Measurements from ENCODE around the gene HHIPL2.

DNA sequence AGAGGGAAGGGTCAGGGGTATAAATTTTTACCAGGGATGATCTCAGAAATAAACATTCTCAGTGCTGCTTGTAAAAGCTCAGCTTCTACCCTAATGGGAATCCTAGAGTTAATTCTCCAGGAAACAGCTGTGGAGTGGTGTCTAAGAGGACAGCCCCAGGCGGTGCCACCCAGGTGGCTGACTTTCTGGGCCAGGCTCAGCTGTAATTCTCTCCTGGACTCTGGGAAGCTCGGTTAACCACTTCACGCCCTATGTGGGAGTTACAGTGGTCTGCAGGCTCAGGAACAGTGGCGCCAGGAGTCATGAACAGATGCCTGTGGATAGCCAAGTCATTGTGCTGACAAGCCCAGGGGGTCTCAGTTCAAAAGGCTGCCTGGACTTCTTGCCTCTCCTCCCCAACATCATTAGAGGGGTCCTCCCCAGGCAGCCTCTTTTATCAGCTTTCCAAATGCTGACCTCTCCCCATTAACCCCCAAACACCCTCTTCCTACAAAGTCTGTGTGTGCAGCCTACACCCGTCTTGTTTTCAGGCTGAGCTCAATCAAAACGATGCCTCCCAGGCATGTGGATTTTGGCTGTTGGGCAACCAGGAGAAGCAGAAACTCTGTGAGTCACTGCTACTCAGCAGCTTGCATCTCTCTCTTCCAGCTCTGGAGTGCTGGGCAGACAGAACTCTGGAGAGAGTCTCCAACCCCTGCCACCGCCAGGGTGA lies 1.2 kb downstream of the HHIPL2 start:
- no peak for TF ChIP-seq POLR2AphosphoS5 (IDR thresholded peaks at IDR 0.05; ENCODE audit: low read depth)
- TF ChIP-seq, protein P1, sequence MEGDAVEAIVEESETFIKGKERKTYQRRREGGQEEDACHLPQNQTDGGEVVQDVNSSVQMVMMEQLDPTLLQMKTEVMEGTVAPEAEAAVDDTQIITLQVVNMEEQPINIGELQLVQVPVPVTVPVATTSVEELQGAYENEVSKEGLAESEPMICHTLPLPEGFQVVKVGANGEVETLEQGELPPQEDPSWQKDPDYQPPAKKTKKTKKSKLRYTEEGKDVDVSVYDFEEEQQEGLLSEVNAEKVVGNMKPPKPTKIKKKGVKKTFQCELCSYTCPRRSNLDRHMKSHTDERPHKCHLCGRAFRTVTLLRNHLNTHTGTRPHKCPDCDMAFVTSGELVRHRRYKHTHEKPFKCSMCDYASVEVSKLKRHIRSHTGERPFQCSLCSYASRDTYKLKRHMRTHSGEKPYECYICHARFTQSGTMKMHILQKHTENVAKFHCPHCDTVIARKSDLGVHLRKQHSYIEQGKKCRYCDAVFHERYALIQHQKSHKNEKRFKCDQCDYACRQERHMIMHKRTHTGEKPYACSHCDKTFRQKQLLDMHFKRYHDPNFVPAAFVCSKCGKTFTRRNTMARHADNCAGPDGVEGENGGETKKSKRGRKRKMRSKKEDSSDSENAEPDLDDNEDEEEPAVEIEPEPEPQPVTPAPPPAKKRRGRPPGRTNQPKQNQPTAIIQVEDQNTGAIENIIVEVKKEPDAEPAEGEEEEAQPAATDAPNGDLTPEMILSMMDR (conservative IDR thresholded peaks at IDR 0.05; ENCODE audit: low read depth in 2 of 2): no peak
- no peak for TF ChIP-seq EZH2 (IDR thresholded peaks at IDR 0.05; ENCODE audit: low read depth, unreplicated experiment)
- no peak for TF ChIP-seq JUNB (IDR thresholded peaks at IDR 0.05; ENCODE audit: unreplicated experiment)
- no peak for TF ChIP-seq EZH2phosphoT487 (IDR thresholded peaks at IDR 0.05; ENCODE audit: unreplicated experiment)
- TF ChIP-seq, protein P2, sequence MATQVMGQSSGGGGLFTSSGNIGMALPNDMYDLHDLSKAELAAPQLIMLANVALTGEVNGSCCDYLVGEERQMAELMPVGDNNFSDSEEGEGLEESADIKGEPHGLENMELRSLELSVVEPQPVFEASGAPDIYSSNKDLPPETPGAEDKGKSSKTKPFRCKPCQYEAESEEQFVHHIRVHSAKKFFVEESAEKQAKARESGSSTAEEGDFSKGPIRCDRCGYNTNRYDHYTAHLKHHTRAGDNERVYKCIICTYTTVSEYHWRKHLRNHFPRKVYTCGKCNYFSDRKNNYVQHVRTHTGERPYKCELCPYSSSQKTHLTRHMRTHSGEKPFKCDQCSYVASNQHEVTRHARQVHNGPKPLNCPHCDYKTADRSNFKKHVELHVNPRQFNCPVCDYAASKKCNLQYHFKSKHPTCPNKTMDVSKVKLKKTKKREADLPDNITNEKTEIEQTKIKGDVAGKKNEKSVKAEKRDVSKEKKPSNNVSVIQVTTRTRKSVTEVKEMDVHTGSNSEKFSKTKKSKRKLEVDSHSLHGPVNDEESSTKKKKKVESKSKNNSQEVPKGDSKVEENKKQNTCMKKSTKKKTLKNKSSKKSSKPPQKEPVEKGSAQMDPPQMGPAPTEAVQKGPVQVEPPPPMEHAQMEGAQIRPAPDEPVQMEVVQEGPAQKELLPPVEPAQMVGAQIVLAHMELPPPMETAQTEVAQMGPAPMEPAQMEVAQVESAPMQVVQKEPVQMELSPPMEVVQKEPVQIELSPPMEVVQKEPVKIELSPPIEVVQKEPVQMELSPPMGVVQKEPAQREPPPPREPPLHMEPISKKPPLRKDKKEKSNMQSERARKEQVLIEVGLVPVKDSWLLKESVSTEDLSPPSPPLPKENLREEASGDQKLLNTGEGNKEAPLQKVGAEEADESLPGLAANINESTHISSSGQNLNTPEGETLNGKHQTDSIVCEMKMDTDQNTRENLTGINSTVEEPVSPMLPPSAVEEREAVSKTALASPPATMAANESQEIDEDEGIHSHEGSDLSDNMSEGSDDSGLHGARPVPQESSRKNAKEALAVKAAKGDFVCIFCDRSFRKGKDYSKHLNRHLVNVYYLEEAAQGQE (IDR thresholded peaks at IDR 0.05; ENCODE audit: unreplicated experiment): no peak
- TF ChIP-seq ZNF331 (CRISPR knock-in tag; IDR thresholded peaks at IDR 0.05; ENCODE audit: low read depth): no peak
- no peak for TF ChIP-seq ZNF114 (CRISPR knock-in tag; IDR thresholded peaks at IDR 0.05)
- TF ChIP-seq NANOG (IDR thresholded peaks at IDR 0.05; ENCODE audit: borderline replicate concordance): no peak
- TF ChIP-seq, protein P3, sequence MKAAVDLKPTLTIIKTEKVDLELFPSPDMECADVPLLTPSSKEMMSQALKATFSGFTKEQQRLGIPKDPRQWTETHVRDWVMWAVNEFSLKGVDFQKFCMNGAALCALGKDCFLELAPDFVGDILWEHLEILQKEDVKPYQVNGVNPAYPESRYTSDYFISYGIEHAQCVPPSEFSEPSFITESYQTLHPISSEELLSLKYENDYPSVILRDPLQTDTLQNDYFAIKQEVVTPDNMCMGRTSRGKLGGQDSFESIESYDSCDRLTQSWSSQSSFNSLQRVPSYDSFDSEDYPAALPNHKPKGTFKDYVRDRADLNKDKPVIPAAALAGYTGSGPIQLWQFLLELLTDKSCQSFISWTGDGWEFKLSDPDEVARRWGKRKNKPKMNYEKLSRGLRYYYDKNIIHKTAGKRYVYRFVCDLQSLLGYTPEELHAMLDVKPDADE (IDR thresholded peaks at IDR 0.05): no peak
